Heart left ventricle (tissue), 16 donors: Measurements from ENCODE around the gene ATG9B. TPM values are rescaled to one million over a fixed set of nuclear protein-coding genes. Genes with fewer than 3 reads are reported as not detected.

Experiments used
- ATAC-seq, 4 donors: fragments of 200-7000 bp; cut with Tn5 transposase; one replicate each; pipeline ENCODE4 v1.9.1; 2020 to 2022; ENCODE audit warnings: moderate library complexity in 4 of 4, mild to moderate bottlenecking in 3 of 4, moderate number of reproducible peaks in 1 of 4
- DNase-seq, 5 donors: peaks; one replicate each; pipeline ENCODE4 v3.0.0-alpha.2; 2020
- H3K27ac ChIP-seq, 12 donors: fragments of 200-600 bp; sonication (generic) in 4 of 12; one replicate each; pipeline versions ENCODE4 v1.5.0 to v1.8.0; 2016 to 2022; ENCODE audit warnings: mild to moderate bottlenecking in 2 of 12
- H3K27me3 ChIP-seq, 9 donors: fragments of 200-600 bp; sonication (generic) in 2 of 9; one replicate each; pipeline versions ENCODE4 v1.5.1 to v1.8.0; 2016 to 2022; ENCODE audit warnings: mild to moderate bottlenecking in 3 of 9
- H3K36me3 ChIP-seq, 9 donors: fragments of 200-600 bp; sonication (generic) in 2 of 9; one replicate each; pipeline versions ENCODE4 v1.5.0 to v1.8.0; 2018 to 2022; ENCODE audit warnings: mild to moderate bottlenecking in 2 of 9
- H3K4me1 ChIP-seq, 12 donors: fragments of 200-600 bp; sonication (generic) in 4 of 12; one replicate each; pipeline versions ENCODE4 v1.5.0 to v1.8.0; 2016 to 2022; ENCODE audit warnings: mild to moderate bottlenecking in 3 of 12
- H3K4me3 ChIP-seq, 12 donors: fragments of 200-600 bp; sonication (generic) in 4 of 12; one replicate each; pipeline versions ENCODE4 v1.5.0 to v1.8.0; 2017 to 2022; ENCODE audit warnings: mild to moderate bottlenecking in 9 of 12, moderate library complexity in 4 of 12
- H3K9me3 ChIP-seq, 12 donors: fragments of 200-600 bp; sonication (generic) in 4 of 12; one replicate each; pipeline versions ENCODE4 v1.5.0 to v1.8.0; 2016 to 2022; ENCODE audit warnings: mild to moderate bottlenecking in 1 of 12
- POLR2A ChIP-seq, 2 donors: fragments of 450-650 bp; IDR thresholded peaks; one replicate each; pipeline ENCODE4 v1.6.1; 2017; ENCODE audit warnings: antibody characterized with exemption in 2 of 2, mild to moderate bottlenecking in 2 of 2, moderate library complexity in 2 of 2
- WGBS, 4 donors: extraction: QIAGEN DNeasy Blood & Tissue Kit in 2 of 4; methylation state at CpG; one replicate each; pipeline versions ENCODE4 v1.1.5 to v1.1.7; 2013 to 2018; 5-methylcytosine and 5-hydroxymethylcytosine counted together
- intact Hi-C, 10 donors: fragments of 100-400 bp; cut with DNase I; formaldehyde crosslinking; loops; one replicate each; pipeline versions ENCODE4 v1.11.1 to v1.14.2; 2022
- polyA plus RNA-seq, 2 donors: library from polyadenylated mRNA; stranded (reverse); fragments of 200-250 nt; gene quantifications; one replicate each; pipeline ENCODE4 v1.2.3, GENCODE V29; 2013
- total RNA-seq, 9 donors: library from RNA; depleted of rRNA in 2 of 9; stranded (reverse); fragments of >200 nt in 2 of 9; fragmentation: NEBNext Ultra II Directional in 3 of 9; extraction: Animal tissue kit (Norgen Biotek cat#: 25700) in 3 of 9; gene quantifications; one replicate each; pipeline versions ENCODE4 v1.1.0 to v1.2.4, GENCODE V29; 2016 to 2023
- TF ChIP-seq, protein P1 (sequence below), 12 donors: fragments of 200-600 bp; sonication (generic) in 4 of 12; IDR thresholded peaks; one replicate each; pipeline versions ENCODE4 v1.5.0 to v1.8.0; 2018 to 2022; ENCODE audit warnings: antibody characterized with exemption in 12 of 12, mild to moderate bottlenecking in 5 of 12
- donor health status: ischemic (EF 13 %, LVEDD 7.1; RV severe dilation, severe dysfunction).
- donor health status: healthy with polysubstance abuse.
- donor health status: DM: no; HTN: yes; CAD: no.
- donor health status: DM: no; HTN: no; CAD: no.
- donor health status: ischemic (EF 25% LVEDD 6.9; RV normal size, moderate dysfunction).
- donor health status: ischemic (EF 25% LVEDD 5.7; RV mildly dilated, moderate dysfunction).
- donor health status: healthy.
- donor health status: DM: yes; HTN: yes; CAD: no.
- donor health status: ischemic (EF 35%, LVEDD 5.7; RV mildly dilated, moderate dysfunction).
- donor health status: nonischemic (EF 11% LVEDD 7.7; RV severe dilation, severe dysfunction).
- donor health status: DM: yes; HTN: yes; CAD: no.
- donor health status: PGD.
- donor health status: ischemic (EF 29% LVEDD 5.4; RV normal size, mild dysfunction).
- donor health status: nonischemic (EF 23%, LVEDD 6.1; RV moderate dilation, normal function).

The ATG9B gene
- total and polyA plus RNA-seq, 11 donors, result 0.07 to 1.0 (median 0.32) TPM; not detected in 7

DNA sequence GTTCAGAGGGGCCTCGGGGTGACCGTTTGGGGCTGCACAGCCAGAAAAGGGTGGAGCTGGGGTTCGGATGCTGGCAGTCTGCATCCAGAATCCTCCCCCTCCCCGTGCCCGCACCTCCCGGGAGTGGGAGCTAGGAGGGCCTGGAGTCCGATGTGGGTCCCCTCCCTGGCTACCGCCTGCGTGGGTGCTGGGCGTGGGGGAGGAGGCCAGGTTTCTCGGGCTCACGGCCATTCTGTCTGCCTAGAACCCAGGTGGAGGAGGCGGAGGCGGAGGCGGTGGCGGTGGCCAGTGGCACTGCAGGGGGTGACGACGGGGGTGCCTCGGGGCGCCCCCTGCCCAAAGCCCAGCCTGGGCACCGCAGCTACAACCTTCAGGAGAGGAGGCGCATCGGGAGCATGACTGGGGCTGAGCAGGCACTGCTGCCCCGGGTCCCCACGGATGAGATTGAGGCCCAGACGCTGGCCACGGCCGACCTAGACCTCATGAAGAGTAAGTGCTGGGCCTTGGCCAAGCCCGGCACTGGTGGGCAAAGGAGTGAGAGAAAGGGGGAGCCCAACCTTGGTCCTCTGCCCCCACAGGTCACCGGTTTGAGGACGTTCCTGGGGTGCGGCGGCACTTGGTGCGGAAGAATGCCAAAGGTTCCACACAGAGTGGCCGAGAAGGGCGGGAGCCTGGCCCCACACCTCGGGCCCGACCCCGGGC is 42.1 kb upstream of the ATG9B start:
- no peak overlapping the region for H3K27ac ChIP-seq
- H3K4me1 ChIP-seq, result peaks cover 4 to 22% (median 16%) of the 10 kb centered on the region in 12 donors
- H3K27me3 ChIP-seq, result no peaks in the 10 kb centered on the region
- peaks cover 0 to 81% (median 75%) of the 10 kb centered on the region in 9 donors for H3K36me3 ChIP-seq
- no peak for TF ChIP-seq POLR2A (IDR thresholded peaks at IDR 0.05)
- TF ChIP-seq, protein P1, sequence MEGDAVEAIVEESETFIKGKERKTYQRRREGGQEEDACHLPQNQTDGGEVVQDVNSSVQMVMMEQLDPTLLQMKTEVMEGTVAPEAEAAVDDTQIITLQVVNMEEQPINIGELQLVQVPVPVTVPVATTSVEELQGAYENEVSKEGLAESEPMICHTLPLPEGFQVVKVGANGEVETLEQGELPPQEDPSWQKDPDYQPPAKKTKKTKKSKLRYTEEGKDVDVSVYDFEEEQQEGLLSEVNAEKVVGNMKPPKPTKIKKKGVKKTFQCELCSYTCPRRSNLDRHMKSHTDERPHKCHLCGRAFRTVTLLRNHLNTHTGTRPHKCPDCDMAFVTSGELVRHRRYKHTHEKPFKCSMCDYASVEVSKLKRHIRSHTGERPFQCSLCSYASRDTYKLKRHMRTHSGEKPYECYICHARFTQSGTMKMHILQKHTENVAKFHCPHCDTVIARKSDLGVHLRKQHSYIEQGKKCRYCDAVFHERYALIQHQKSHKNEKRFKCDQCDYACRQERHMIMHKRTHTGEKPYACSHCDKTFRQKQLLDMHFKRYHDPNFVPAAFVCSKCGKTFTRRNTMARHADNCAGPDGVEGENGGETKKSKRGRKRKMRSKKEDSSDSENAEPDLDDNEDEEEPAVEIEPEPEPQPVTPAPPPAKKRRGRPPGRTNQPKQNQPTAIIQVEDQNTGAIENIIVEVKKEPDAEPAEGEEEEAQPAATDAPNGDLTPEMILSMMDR (IDR thresholded peaks at IDR 0.05), result no peak
- no peaks in the 10 kb centered on the region for H3K9me3 ChIP-seq
- no peak for DNase-seq
- no peak overlapping the region for H3K4me3 ChIP-seq
- no peak for ATAC-seq
- WGBS, 4 donors, result 89 to 95% (median 91%) methylated on average over 36 to 39 of the region's 39 CpGs
- intact Hi-C loops, result loop anchor here in 1 of 10 donors (10.0 kb wide), 1 partner anchor 48 kb away; no protein-coding TSS in a partner anchor

DNA sequence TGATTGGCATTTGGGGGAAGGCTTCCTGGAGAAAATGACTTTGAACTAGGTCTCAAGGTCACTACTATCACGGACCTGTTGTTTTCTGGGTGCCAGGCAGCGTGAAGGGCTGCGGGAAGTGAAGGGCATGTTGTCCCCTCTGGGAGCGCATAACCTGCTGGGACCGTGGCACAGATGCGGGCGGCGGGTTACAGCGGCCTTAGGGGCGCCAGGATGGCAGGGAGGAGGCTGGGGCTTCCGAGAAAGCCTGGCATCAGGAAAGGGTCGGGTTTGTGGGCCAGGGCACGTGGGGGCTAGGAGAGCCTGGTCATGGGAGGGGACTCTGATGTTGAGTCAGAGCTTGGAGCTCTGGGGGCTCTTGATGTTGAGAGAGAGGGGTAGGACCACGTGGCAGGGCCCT is 41.2 kb upstream of the ATG9B start:
- intact Hi-C loops, result loop anchor here in 1 of 10 donors (10.0 kb wide), 1 partner anchor 49 kb away; no protein-coding TSS in a partner anchor
- Histone ChIP-seq H3K4me1 (peaks cover 9 to 31% (median 26%) of the 10 kb centered on the region in 12 donors), H3K36me3 (peaks cover 0 to 71% (median 66%) of the 10 kb centered on the region in 9 donors), H3K27me3 (no peaks in the 10 kb centered on the region), H3K9me3 (no peaks in the 10 kb centered on the region), H3K4me3 (no peak overlapping the region), H3K27ac (no peak overlapping the region)
- 69 to 84% (median 81%) methylated on average over 14 of the region's 14 CpGs for WGBS, 4 donors
- TF ChIP-seq, protein P1 (IDR thresholded peaks at IDR 0.05), result no peak
- TF ChIP-seq POLR2A (IDR thresholded peaks at IDR 0.05), result no peak
- no peak for ATAC-seq
- DNase-seq, result no peak

DNA sequence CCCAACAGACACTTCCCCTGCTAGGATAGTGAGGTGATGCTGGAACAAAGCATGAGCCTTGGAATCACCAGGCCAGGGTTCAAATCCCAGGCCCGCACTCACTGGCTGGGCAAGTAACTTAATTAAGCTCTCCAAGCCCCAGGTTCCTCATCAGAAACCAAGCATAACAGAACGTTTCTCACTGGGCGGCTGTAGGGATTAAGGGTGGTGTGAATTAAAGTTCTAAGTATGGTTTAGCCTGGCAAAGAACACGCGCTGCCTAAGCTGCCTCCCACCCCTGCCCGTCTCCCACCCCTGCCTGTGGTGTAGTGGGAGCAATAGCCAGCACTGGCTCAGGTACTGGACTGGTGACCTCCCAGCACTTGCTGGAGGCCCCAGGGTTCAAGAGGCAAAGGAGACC is 40.7 kb upstream of the ATG9B start:
- ATAC-seq, result no peak
- H3K9me3 ChIP-seq, result no peaks in the 10 kb centered on the region
- no peak overlapping the region for H3K4me3 ChIP-seq
- H3K36me3 ChIP-seq, result peaks cover 0 to 66% (median 61%) of the 10 kb centered on the region in 9 donors
- no peaks in the 10 kb centered on the region for H3K27me3 ChIP-seq
- 88 to 91% (median 88%) methylated on average over 6 of the region's 6 CpGs for WGBS, 4 donors
- no peak overlapping the region for H3K27ac ChIP-seq
- DNase-seq, result no peak
- TF ChIP-seq, protein P1 (IDR thresholded peaks at IDR 0.05), result no peak
- TF ChIP-seq POLR2A (IDR thresholded peaks at IDR 0.05), result no peak
- H3K4me1 ChIP-seq, result peaks cover 9 to 36% (median 29%) of the 10 kb centered on the region in 12 donors
- intact Hi-C loops, result loop anchor here in 1 of 10 donors (10.0 kb wide), 1 partner anchor 50 kb away; no protein-coding TSS in a partner anchor

DNA sequence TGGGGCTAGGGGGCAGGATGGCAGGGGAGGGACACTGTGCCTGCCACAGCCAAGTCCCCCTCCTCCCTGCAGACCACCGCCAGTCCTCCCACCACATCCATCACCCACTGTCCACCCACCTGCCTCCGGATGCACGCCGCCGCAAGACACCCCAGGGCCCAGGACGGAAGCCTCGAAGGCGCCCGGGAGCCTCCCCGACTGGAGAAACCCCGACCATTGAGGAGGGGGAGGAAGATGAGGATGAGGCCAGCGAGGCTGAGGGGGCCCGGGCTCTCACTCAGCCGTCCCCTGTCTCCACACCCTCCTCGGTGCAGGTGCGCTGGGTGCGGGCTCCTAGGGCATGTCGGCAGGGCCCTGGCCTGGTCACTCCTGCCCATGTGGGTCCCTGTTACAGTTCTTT is 40.2 kb upstream of the ATG9B start:
- DNase-seq (no peak), ATAC-seq (no peak)
- Histone ChIP-seq H3K4me3 (no peak overlapping the region), H3K9me3 (no peaks in the 10 kb centered on the region), H3K27ac (no peak overlapping the region), H3K36me3 (peaks cover 0 to 61% (median 56%) of the 10 kb centered on the region in 9 donors), H3K27me3 (no peaks in the 10 kb centered on the region), H3K4me1 (peaks cover 9 to 37% (median 30%) of the 10 kb centered on the region in 12 donors)
- intact Hi-C loops, result loop anchor here in 1 of 10 donors (10.0 kb wide), 1 partner anchor 50 kb away; no protein-coding TSS in a partner anchor
- no peak for TF ChIP-seq POLR2A (IDR thresholded peaks at IDR 0.05)
- TF ChIP-seq, protein P1 (IDR thresholded peaks at IDR 0.05), result no peak
- 95 to 98% (median 96%) methylated on average over 17 to 18 of the region's 18 CpGs for WGBS, 4 donors
